ENCODE data around the gene RMP24.

Gene RMP24

GRCh38 chr18:35993013-35993412, 20.5 kb downstream of the RMP24 start:
- TF ChIP-seq POLR2A (IDR thresholded peaks at IDR 0.05) (no peak), POLR2AphosphoS5 (IDR thresholded peaks at IDR 0.05) (no peak), EP300 (IDR thresholded peaks at IDR 0.05) (no peak), CTCF (IDR thresholded peaks at IDR 0.05) (no peak)
- intact Hi-C loops (cut with DNase I; ENCODE audit: low total_unique reads), result no loop called here
- Histone ChIP-seq H3K27ac (no peak overlapping the region), H3K4me1 (no peaks in the 10 kb centered on the region), H3K36me3 (peaks cover 0 to 42% (median 40%) of the 10 kb centered on the region in 4 donors), H3K4me3 (no peak overlapping the region), H3K27me3 (no peaks in the 10 kb centered on the region), H3K9me3 (no peaks in the 10 kb centered on the region)
- DNase-seq, result no peak
- WGBS, 5 donors, result 87 to 95% (median 93%) methylated on average over 6 of the region's 6 CpGs

GRCh38 chr18:35998967-35999366, 26.5 kb downstream of the RMP24 start:
- WGBS, 5 donors, result 38 to 65% (median 57%) methylated on average over 1 of the region's 1 CpG
- Histone ChIP-seq H3K4me3 (no peak overlapping the region), H3K4me1 (no peaks in the 10 kb centered on the region), H3K27me3 (no peaks in the 10 kb centered on the region), H3K9me3 (no peaks in the 10 kb centered on the region), H3K27ac (no peak overlapping the region), H3K36me3 (no peaks in the 10 kb centered on the region)
- intact Hi-C loops (cut with DNase I; ENCODE audit: low total_unique reads), result no loop called here
- TF ChIP-seq EP300 (IDR thresholded peaks at IDR 0.05) (no peak), CTCF (IDR thresholded peaks at IDR 0.05) (peak in 1 of 7 experiments; percentile 19)
- peak in 1 of 2 donors; percentile 7 for DNase-seq

- no peaks in the 10 kb centered on the region for H3K27me3 ChIP-seq
- no peaks in the 10 kb centered on the region for H3K4me1 ChIP-seq
- H3K4me3 ChIP-seq, result no peak overlapping the region
- no peaks in the 10 kb centered on the region for H3K36me3 ChIP-seq
- TF ChIP-seq EP300 (IDR thresholded peaks at IDR 0.05) (no peak), CTCF (IDR thresholded peaks at IDR 0.05) (no peak), POLR2A (IDR thresholded peaks at IDR 0.05) (no peak), POLR2AphosphoS5 (IDR thresholded peaks at IDR 0.05) (no peak)
- intact Hi-C loops (cut with DNase I; ENCODE audit: low total_unique reads), result no loop called here
- 28 to 50% (median 29%) methylated on average over 1 of the region's 1 CpG for WGBS, 5 donors
- H3K9me3 ChIP-seq, result no peaks in the 10 kb centered on the region
- DNase-seq, result no peak
- no peak overlapping the region for H3K27ac ChIP-seq
Observed at GRCh38 chr18:35999925-36000324, 27.4 kb downstream of the RMP24 start.

GRCh38 chr18:36006997-36007396, 34.5 kb downstream of the RMP24 start:
- TF ChIP-seq POLR2AphosphoS5 (IDR thresholded peaks at IDR 0.05) (no peak), CTCF (IDR thresholded peaks at IDR 0.05) (no peak), EP300 (IDR thresholded peaks at IDR 0.05) (no peak), POLR2A (IDR thresholded peaks at IDR 0.05) (no peak)
- no peak for DNase-seq
- no peak overlapping the region for H3K27ac ChIP-seq
- no peaks in the 10 kb centered on the region for H3K4me1 ChIP-seq
- whole genome bisulfite sequencing, 5 donors, result 93 to 100% (median 97%) methylated on average over 2 of the region's 2 CpGs
- H3K27me3 ChIP-seq, result no peaks in the 10 kb centered on the region
- intact Hi-C loops (cut with DNase I; ENCODE audit: low total_unique reads), result no loop called here
- H3K4me3 ChIP-seq, result no peak overlapping the region
- H3K9me3 ChIP-seq, result no peaks in the 10 kb centered on the region
- no peaks in the 10 kb centered on the region for H3K36me3 ChIP-seq
